ENCODE results near the gene C14orf119. TPM values are rescaled to one million over a fixed set of nuclear protein-coding genes. Genes with fewer than 3 reads are reported as not detected.
A peak's percentile ranks its signal among the peaks of the same experiment; 100 is the strongest.

Gene C14orf119
- total and polyA plus RNA-seq, 9 of the 15 experiments (the other 6 are each of a cell fraction or from before 2014, with no cell fraction given): 36.7 to 251 (median 51.8) TPM

- TF ChIP-seq SNIP1 (IDR thresholded peaks at IDR 0.05; ENCODE audit: low read depth): 0 out of 2 replicates have a peak, but pooled peaks have one; percentile 41
- TF ChIP-seq ZNF584 (CRISPR knock-in tag; IDR thresholded peaks at IDR 0.05; ENCODE audit: low read depth): no peak
- TF ChIP-seq BACH1 (tag; IDR thresholded peaks at IDR 0.05): no peak
- no peak for TF ChIP-seq ZNF311 (CRISPR knock-in tag; IDR thresholded peaks at IDR 0.05)
- TF ChIP-seq ZBTB8A (IDR thresholded peaks at IDR 0.05; ENCODE audit: partially characterized antibody): no peak
- no peak for TF ChIP-seq MBD2 (IDR thresholded peaks at IDR 0.05; ENCODE audit: borderline replicate concordance, low read depth)
- TF ChIP-seq ZNF124 (CRISPR knock-in tag; IDR thresholded peaks at IDR 0.05): no peak
- no peak for TF ChIP-seq E2F3 (CRISPR knock-in tag; IDR thresholded peaks at IDR 0.05)
- TF ChIP-seq MEF2A (IDR thresholded peaks at IDR 0.05; ENCODE audit: control insufficient read depth, low read depth, low read length): no peak
- TF ChIP-seq ZNF717 (CRISPR knock-in tag; IDR thresholded peaks at IDR 0.05): no peak
- no peak for TF ChIP-seq SMARCC2 (IDR thresholded peaks at IDR 0.05; ENCODE audit: low read depth)
- no peak for TF ChIP-seq RREB1 (CRISPR knock-in tag; IDR thresholded peaks at IDR 0.05)
- no peak for TF ChIP-seq ZNF644 (tag; IDR thresholded peaks at IDR 0.05; ENCODE audit: low read depth)
- no peak for TF ChIP-seq RUNX1 (IDR thresholded peaks at IDR 0.05; ENCODE audit: low read depth)
- TF ChIP-seq PRDM10 (IDR thresholded peaks at IDR 0.05; ENCODE audit: partially characterized antibody): no peak
- no peak for TF ChIP-seq ETS2 (tag; IDR thresholded peaks at IDR 0.05; ENCODE audit: borderline replicate concordance, poor library complexity, severe bottlenecking)
- TF ChIP-seq ZNF324 (CRISPR knock-in tag; IDR thresholded peaks at IDR 0.05): no peak
- no peak for TF ChIP-seq ZNF354B (CRISPR knock-in tag; IDR thresholded peaks at IDR 0.05)
- TF ChIP-seq HCFC1 (IDR thresholded peaks at IDR 0.05; ENCODE audit: low read depth, low read length): no peak
Measured at GRCh38 chr14:23056956-23057756, 38.1 kb upstream of the C14orf119 start, which contains the start of gene CDH24 (continued).

Measured in K562 (cell line).